Endodermal cell (in vitro differentiated cells): ENCODE data around the gene CAND2. TPM values are rescaled to one million over a fixed set of nuclear protein-coding genes. Genes with fewer than 3 reads are reported as not detected.

Experiments
- DNase-seq: peaks from one replicate; pipeline ENCODE4 v3.0.0-alpha.2; 2017
- H3K27ac ChIP-seq: 2 replicates; pipeline ENCODE4 v1.5.1; 2013; ENCODE audit warnings: mild to moderate bottlenecking, low read depth, low read length, moderate library complexity
- H3K27me3 ChIP-seq: 2 replicates; pipeline ENCODE4 v1.6.1; 2013; ENCODE audit warnings: mild to moderate bottlenecking, low read length, moderate library complexity; ENCODE audit not compliant: insufficient read depth, control insufficient read depth, poor library complexity, severe bottlenecking
- H3K36me3 ChIP-seq: 2 replicates; pipeline ENCODE4 v1.7.0; 2013; ENCODE audit warnings: mild to moderate bottlenecking, low read length, moderate library complexity; ENCODE audit not compliant: control insufficient read depth, insufficient read depth
- H3K4me1 ChIP-seq: one replicate; pipeline ENCODE4 v1.7.0; 2013; ENCODE audit warnings: low read length; ENCODE audit not compliant: control insufficient read depth, insufficient read depth
- H3K4me3 ChIP-seq: 2 replicates; pipeline ENCODE4 v1.5.1; 2013; ENCODE audit warnings: mild to moderate bottlenecking, low read length, moderate library complexity
- H3K9ac ChIP-seq: 2 replicates; pipeline ENCODE4 v1.6.1; 2013; ENCODE audit warnings: mild to moderate bottlenecking, low read length, moderate library complexity; ENCODE audit not compliant: poor library complexity, severe bottlenecking; ENCODE audit errors: extremely low read depth
- H3K9me3 ChIP-seq: 2 replicates; pipeline ENCODE4 v1.6.1; 2013; ENCODE audit warnings: mild to moderate bottlenecking, low read length, moderate library complexity; ENCODE audit not compliant: control insufficient read depth
- H3K27ac Mint-ChIP-seq: 2 replicates; pipeline ENCODE4 v1.8.0; 2020; ENCODE audit warnings: mixed read lengths
- H3K27me3 Mint-ChIP-seq: 2 replicates; pipeline ENCODE4 v1.8.0; 2021; ENCODE audit warnings: mild to moderate bottlenecking, mixed read lengths; ENCODE audit not compliant: insufficient read depth
- H3K36me3 Mint-ChIP-seq: 2 replicates; pipeline ENCODE4 v1.8.0; 2020; ENCODE audit warnings: low read depth, mixed read lengths
- H3K4me1 Mint-ChIP-seq: 2 replicates; pipeline ENCODE4 v1.8.0; 2020; ENCODE audit warnings: mixed read lengths
- H3K4me3 Mint-ChIP-seq: 2 replicates; pipeline ENCODE4 v1.8.0; 2020; ENCODE audit warnings: mild to moderate bottlenecking, moderate library complexity, mixed read lengths
- H3K9me3 Mint-ChIP-seq: 2 replicates; pipeline ENCODE4 v1.8.0; 2020; ENCODE audit warnings: mild to moderate bottlenecking, mixed read lengths
- WGBS, 2 experiments: methylation state at CpG; one replicate each; pipeline versions ENCODE4 v1.1.5 to v1.1.7; 2013; ENCODE audit warnings: missing lambda C conversion rate in 2 of 2, mixed read lengths in 1 of 2; ENCODE audit not compliant: insufficient coverage in 1 of 2, insufficient read length in 1 of 2; 5-methylcytosine and 5-hydroxymethylcytosine counted together
- total RNA-seq, 2 donors: library from RNA; stranded (reverse); fragmentation: NEBNext Ultra II Directional in 1 of 2; extraction: Animal tissue kit (Norgen Biotek cat#: 25700) in 1 of 2; gene quantifications; 2 replicates in 1 of 2; 3 replicates in 1 of 2; pipeline ENCODE4 v1.2.1, GENCODE V29; 2021
- TF ChIP-seq, protein P1 (sequence below): fragments of 200-600 bp; sonication (generic); conservative IDR thresholded peaks from 2 replicates; pipeline ENCODE4 v1.5.0; 2021; ENCODE audit warnings: antibody characterized with exemption, mild to moderate bottlenecking

Gene CAND2
- total RNA-seq, 2 donors from 2014 or later: 7.8 to 15.0 TPM

DNA sequence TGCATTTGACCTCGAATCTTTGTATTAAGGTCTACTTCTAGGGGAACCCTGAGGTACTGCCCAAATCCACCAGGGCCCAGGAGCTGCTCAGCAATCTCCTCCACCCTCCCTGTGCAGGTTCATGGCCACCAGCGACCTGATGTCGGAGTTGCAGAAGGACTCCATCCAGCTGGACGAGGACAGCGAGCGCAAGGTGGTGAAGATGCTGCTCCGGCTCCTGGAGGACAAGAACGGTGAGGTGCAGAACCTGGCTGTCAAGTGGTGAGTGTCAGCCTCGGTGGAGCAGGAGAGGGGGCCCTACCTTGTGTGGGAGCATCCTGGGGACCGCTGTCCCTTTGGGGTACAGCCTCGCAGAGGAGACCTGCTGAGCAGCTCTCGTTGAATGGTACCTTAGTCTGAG lies 6.9 kb downstream of the CAND2 start:
- Mint-ChIP-seq H3K27me3 (peaks cover 1% of the 10 kb centered on the region), H3K36me3 (peaks cover 2% of the 10 kb centered on the region), H3K4me1 (no peaks in the 10 kb centered on the region), H3K4me3 (no peak overlapping the region), H3K9me3 (no peaks in the 10 kb centered on the region), H3K27ac (no peak overlapping the region)
- Histone ChIP-seq H3K27me3 (no peaks in the 10 kb centered on the region), H3K4me3 (no peak overlapping the region), H3K4me1 (no peaks in the 10 kb centered on the region), H3K9me3 (no peaks in the 10 kb centered on the region), H3K36me3 (peaks cover 13% of the 10 kb centered on the region), H3K9ac (no peak overlapping the region), H3K27ac (no peak overlapping the region)
- TF ChIP-seq, protein P1, sequence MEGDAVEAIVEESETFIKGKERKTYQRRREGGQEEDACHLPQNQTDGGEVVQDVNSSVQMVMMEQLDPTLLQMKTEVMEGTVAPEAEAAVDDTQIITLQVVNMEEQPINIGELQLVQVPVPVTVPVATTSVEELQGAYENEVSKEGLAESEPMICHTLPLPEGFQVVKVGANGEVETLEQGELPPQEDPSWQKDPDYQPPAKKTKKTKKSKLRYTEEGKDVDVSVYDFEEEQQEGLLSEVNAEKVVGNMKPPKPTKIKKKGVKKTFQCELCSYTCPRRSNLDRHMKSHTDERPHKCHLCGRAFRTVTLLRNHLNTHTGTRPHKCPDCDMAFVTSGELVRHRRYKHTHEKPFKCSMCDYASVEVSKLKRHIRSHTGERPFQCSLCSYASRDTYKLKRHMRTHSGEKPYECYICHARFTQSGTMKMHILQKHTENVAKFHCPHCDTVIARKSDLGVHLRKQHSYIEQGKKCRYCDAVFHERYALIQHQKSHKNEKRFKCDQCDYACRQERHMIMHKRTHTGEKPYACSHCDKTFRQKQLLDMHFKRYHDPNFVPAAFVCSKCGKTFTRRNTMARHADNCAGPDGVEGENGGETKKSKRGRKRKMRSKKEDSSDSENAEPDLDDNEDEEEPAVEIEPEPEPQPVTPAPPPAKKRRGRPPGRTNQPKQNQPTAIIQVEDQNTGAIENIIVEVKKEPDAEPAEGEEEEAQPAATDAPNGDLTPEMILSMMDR: no peak
- DNase-seq: no peak
- 93 to 95% methylated on average over 6 to 12 of the region's 12 CpGs for WGBS, 2 experiments

DNA sequence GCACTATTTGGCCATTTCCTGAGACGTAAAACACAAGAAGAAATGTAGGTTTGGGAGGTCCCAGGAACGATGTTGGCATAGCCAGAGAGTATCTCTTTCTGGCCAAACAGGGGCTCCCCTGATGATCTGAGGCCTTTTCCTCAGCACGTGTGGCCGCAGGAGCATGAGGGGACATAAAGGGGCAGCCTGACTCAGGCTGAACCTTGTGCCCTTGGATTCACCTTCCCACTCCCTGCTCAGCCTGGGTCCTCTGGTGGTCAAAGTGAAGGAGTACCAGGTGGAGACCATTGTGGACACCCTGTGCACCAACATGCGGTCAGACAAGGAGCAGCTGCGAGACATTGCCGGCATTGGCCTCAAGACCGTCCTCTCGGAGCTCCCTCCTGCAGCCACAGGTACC lies 10.6 kb downstream of the CAND2 start:
- TF ChIP-seq, protein P1: peak; percentile 51
- H3K27me3 ChIP-seq: no peaks in the 10 kb centered on the region
- Mint-ChIP-seq H3K36me3 (peaks cover 2% of the 10 kb centered on the region), H3K9me3 (no peaks in the 10 kb centered on the region), H3K4me3 (no peak overlapping the region), H3K27ac (no peak overlapping the region), H3K4me1 (peaks cover 7% of the 10 kb centered on the region), H3K27me3 (peaks cover 10% of the 10 kb centered on the region)
- no peak overlapping the region for H3K4me3 ChIP-seq
- 96 to 100% methylated on average over 2 to 9 of the region's 9 CpGs for WGBS, 2 experiments
- H3K27ac ChIP-seq: no peak overlapping the region
- no peak overlapping the region for H3K9ac ChIP-seq
- no peaks in the 10 kb centered on the region for H3K4me1 ChIP-seq
- H3K36me3 ChIP-seq: peaks cover 13% of the 10 kb centered on the region
- no peaks in the 10 kb centered on the region for H3K9me3 ChIP-seq
- no peak for DNase-seq

DNA sequence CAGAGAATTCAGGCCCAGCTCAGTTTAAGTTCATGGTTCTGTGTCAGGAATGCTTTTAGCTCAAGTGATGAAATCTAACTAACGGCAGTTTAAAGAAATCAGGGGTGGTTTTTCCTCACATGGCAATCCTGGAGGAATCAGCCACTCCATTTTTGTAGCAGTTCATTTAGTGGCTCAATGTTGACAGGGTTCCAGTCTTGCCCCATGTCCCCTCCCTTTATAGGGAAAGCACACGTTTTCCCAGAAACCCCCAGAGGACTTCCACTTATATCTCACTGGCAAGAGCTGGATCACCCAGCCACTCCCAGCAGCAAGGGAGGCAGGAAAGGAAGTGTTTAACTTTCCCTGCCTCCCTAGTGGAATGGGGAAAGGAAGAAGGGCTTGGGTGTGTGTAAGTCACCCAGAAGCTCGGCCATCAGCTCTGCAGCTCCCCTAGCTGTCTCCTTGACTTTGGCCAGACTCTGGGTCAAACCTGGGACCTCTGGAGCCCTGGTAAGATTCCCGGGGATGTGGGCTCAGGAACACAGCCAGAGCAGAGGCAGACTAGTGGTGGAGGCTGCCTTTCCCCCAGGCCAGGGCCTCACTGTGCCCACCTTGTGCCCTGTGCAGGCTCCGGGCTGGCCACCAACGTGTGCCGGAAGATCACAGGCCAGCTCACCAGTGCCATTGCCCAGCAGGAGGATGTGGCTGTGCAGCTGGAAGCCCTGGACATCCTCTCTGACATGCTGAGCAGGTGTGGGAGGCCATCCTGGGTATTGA lies 11.3 kb downstream of the CAND2 start:
- WGBS, 2 experiments: 81 to 93% methylated on average over 2 to 7 of the region's 7 CpGs
- TF ChIP-seq, protein P1: no peak
- no peak overlapping the region for H3K27ac Mint-ChIP-seq

More for the DNA sequence above, 11.3 kb downstream of the CAND2 start:
- H3K4me1 ChIP-seq: no peaks in the 10 kb centered on the region
- DNase-seq: no peak
- H3K9ac ChIP-seq: no peak overlapping the region
- no peaks in the 10 kb centered on the region for H3K27me3 ChIP-seq
- no peak overlapping the region for H3K4me3 ChIP-seq
- peaks cover 2% of the 10 kb centered on the region for H3K36me3 Mint-ChIP-seq
- H3K27ac ChIP-seq: no peak overlapping the region
- peaks cover 10% of the 10 kb centered on the region for H3K27me3 Mint-ChIP-seq
- peaks cover 7% of the 10 kb centered on the region for H3K4me1 Mint-ChIP-seq
- H3K4me3 Mint-ChIP-seq: no peak overlapping the region
- H3K9me3 Mint-ChIP-seq: no peaks in the 10 kb centered on the region
- no peaks in the 10 kb centered on the region for H3K9me3 ChIP-seq
- peaks cover 13% of the 10 kb centered on the region for H3K36me3 ChIP-seq
